Kidney (tissue), 14 donors: Measurements from ENCODE around the gene XRRA1. TPM values are rescaled to one million over a fixed set of nuclear protein-coding genes. Genes with fewer than 3 reads are reported as not detected.

ENCODE experiments used
- DNase-seq, 5 donors: peaks; one replicate each; pipeline ENCODE4 v3.0.0-alpha.2; 2013 to 2020
- FAIRE-seq: peaks from 2 replicates; lab custom pipeline; 2012; peaks lifted over from hg19 to GRCh38; lab: Jason Lieb, UNC
- H3K27ac ChIP-seq, 2 donors: one replicate each; pipeline ENCODE4 v1.7.0; 2013; ENCODE audit warnings: low read depth in 2 of 2, low read length in 2 of 2, inconsistent platforms in 1 of 2
- H3K27me3 ChIP-seq: one replicate; pipeline ENCODE4 v1.7.1; 2013; ENCODE audit warnings: low read length, inconsistent platforms; ENCODE audit not compliant: control insufficient read depth, insufficient read depth
- H3K36me3 ChIP-seq, 3 donors: one replicate each; pipeline versions ENCODE4 v1.7.0 to v1.7.1; 2013; ENCODE audit warnings: low read length in 3 of 3, control low read depth in 1 of 3, inconsistent platforms in 1 of 3; ENCODE audit not compliant: insufficient read depth in 3 of 3, control insufficient read depth in 2 of 3
- H3K4me1 ChIP-seq, 3 donors: one replicate each; pipeline versions ENCODE4 v1.7.0 to v1.7.1; 2013; ENCODE audit warnings: low read length in 3 of 3, inconsistent platforms in 1 of 3, low read depth in 1 of 3; ENCODE audit not compliant: control insufficient read depth in 2 of 3, insufficient read depth in 2 of 3
- H3K4me3 ChIP-seq, 3 donors: one replicate each; pipeline versions ENCODE4 v1.7.0 to v1.8.1; 2013; ENCODE audit warnings: low read length in 3 of 3, control low read depth in 1 of 3, inconsistent platforms in 1 of 3
- H3K9ac ChIP-seq, 3 donors: one replicate each; pipeline versions ENCODE4 v1.7.0 to v1.7.1; 2013; ENCODE audit warnings: low read length in 3 of 3, control low read depth in 1 of 3, inconsistent platforms in 1 of 3
- H3K9me3 ChIP-seq, 3 donors: one replicate each; pipeline versions ENCODE4 v1.7.0 to v1.7.1; 2013; ENCODE audit warnings: low read length in 3 of 3, control low read depth in 1 of 3, inconsistent platforms in 1 of 3; ENCODE audit not compliant: control insufficient read depth in 2 of 3, insufficient read depth in 1 of 3
- intact Hi-C: fragments of 100-400 bp; cut with DNase I; formaldehyde crosslinking; loops from one replicate; pipeline ENCODE4 v1.11.1; 2022
- polyA plus RNA-seq: library from polyadenylated mRNA; stranded (reverse); fragments of 350-450 nt; fragmentation: Illumina TruSeq; extraction: RNeasy Lipid Tissue Mini Kit (QIAGEN cat#74804); gene quantifications from one replicate; pipeline ENCODE4 v1.2.3, GENCODE V29; 2014; ENCODE audit warnings: low read depth, low replicate concordance; ENCODE audit not compliant: insufficient read depth
- total RNA-seq: library from RNA; stranded (reverse); fragmentation: NEBNext Ultra II Directional; extraction: Animal tissue kit (Norgen Biotek cat#: 25700); gene quantifications from one replicate; pipeline ENCODE4 v1.2.1, GENCODE V29; 2021
- TF ChIP-seq, protein P1 (sequence below): IDR thresholded peaks from 3 replicates; pipeline ENCODE4 v1.5.1; 2012; ENCODE audit warnings: mild to moderate bottlenecking, moderate library complexity, borderline replicate concordance; ENCODE audit not compliant: insufficient read depth; ENCODE audit errors: extremely low read depth
- donor health status: control.
- donor health status: control.
- donor health status: control.
- donor health status: control.
- donor health status: control.
- donor health status: DM: yes; HTN: yes; CAD: no.
- donor health status: Normal renal cell carcinoma (clear cell type).

XRRA1 gene
- total and polyA plus RNA-seq, 2 donors from 2014 or later = 2.6 to 14.6 TPM

DNA sequence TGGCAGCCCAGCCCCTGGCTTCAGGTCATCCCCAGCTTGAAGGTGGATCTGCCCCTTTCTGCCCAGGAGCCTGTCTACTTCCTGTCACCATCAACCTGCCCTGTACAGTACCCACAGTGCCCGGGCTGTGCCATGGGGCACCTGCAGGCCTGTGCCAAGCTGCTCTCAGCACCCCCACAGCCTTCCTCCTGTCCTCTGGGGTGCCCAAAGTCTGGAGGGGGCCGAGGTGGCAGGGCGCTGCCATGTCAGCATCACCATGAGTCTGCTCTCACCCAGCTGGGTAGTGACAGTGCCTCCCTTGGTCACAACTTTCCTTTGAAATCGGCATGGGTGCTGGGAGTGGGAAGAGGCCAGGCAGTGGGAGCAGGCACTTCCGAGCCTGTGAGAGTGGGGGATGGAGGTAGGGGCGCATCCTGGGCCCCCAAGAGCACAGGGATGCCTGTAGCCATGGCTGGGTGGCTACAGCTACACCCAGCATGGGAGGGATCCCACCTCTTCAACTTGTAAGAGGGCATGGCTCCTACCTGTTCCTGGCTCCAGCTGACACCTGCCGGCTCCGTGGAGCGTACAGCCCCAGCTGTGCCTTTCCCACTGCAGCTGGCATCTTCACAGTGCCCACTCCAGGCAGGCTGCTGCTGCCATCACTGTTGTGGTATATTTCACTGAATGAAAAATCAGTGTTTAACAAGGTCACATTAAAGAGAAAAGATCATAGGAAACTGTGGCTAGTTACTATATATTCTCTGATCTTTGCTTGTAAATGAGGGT lies 157.4 kb downstream of the XRRA1 start:
- peaks cover 3 to 18% (median 17%) of the 10 kb centered on the region in 3 donors for H3K36me3 ChIP-seq
- intact Hi-C loops = loop anchor here (10.0 kb wide), 1 partner anchor 63 kb away; no protein-coding TSS in a partner anchor
- no peak overlapping the region for H3K27ac ChIP-seq
- H3K9me3 ChIP-seq = no peaks in the 10 kb centered on the region
- H3K4me1 ChIP-seq = no peaks in the 10 kb centered on the region
- no peak overlapping the region for H3K4me3 ChIP-seq
- DNase-seq (no peak), FAIRE-seq (no peak)
- no peaks in the 10 kb centered on the region for H3K27me3 ChIP-seq
- no peak overlapping the region for H3K9ac ChIP-seq
- TF ChIP-seq, protein P1, sequence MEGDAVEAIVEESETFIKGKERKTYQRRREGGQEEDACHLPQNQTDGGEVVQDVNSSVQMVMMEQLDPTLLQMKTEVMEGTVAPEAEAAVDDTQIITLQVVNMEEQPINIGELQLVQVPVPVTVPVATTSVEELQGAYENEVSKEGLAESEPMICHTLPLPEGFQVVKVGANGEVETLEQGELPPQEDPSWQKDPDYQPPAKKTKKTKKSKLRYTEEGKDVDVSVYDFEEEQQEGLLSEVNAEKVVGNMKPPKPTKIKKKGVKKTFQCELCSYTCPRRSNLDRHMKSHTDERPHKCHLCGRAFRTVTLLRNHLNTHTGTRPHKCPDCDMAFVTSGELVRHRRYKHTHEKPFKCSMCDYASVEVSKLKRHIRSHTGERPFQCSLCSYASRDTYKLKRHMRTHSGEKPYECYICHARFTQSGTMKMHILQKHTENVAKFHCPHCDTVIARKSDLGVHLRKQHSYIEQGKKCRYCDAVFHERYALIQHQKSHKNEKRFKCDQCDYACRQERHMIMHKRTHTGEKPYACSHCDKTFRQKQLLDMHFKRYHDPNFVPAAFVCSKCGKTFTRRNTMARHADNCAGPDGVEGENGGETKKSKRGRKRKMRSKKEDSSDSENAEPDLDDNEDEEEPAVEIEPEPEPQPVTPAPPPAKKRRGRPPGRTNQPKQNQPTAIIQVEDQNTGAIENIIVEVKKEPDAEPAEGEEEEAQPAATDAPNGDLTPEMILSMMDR = no peak

Other genes starting within 250 kb of the XRRA1 start
- 2.0 TPM for gene CHRDL2, start 217.7 kb downstream of the XRRA1 start, total RNA-seq
- 3.9 TPM for gene CHRDL2, start 217.7 kb downstream of the XRRA1 start, polyA plus RNA-seq
- gene RNF169, start 200.2 kb downstream of the XRRA1 start, total RNA-seq = 19.6 TPM
- 3.1 TPM for gene RNF169, start 200.2 kb downstream of the XRRA1 start, polyA plus RNA-seq
- 176 TPM for gene SPCS2, start 175 bp upstream of the XRRA1 start, total RNA-seq
- 224 TPM for gene SPCS2, start 175 bp upstream of the XRRA1 start, polyA plus RNA-seq
- 13.2 TPM for gene NEU3, start 39.8 kb upstream of the XRRA1 start, total RNA-seq
- 2.8 TPM for gene NEU3, start 39.8 kb upstream of the XRRA1 start, polyA plus RNA-seq
- gene OR2AT4, start 147.8 kb upstream of the XRRA1 start, total RNA-seq = not detected
- not detected for gene OR2AT4, start 147.8 kb upstream of the XRRA1 start, polyA plus RNA-seq
- gene SLCO2B1, start 202.0 kb upstream of the XRRA1 start, total RNA-seq = 117 TPM
- gene SLCO2B1, start 202.0 kb upstream of the XRRA1 start, polyA plus RNA-seq = 8.9 TPM